ELR (cell line): ENCODE data around the gene ZNF516.

Experiments used
- DNase-seq: peaks from one replicate; pipeline ENCODE4 v3.0.0-alpha.2; 2015; ENCODE audit warnings: low read depth

ZNF516 gene

DNA sequence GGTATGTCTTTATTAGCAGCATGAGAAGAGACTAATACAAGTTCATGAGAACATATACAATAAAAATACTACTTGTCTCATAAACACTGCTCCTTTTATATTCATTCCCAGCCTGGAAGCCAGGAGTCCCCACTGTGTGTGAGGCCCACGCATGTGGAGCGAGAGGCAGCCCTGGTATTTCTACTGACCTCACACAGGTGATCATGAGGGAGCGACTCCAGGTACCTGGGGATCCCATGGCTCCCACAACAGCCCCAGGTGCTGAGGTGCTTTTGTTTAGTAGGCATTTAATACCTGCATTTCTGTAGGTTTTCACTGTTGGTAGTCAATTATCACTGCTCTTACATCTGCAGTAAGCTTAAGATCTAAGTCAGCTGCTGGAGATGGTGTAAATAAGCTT, 75.2 kb downstream of the ZNF516 start:
- no peak for DNase-seq

DNA sequence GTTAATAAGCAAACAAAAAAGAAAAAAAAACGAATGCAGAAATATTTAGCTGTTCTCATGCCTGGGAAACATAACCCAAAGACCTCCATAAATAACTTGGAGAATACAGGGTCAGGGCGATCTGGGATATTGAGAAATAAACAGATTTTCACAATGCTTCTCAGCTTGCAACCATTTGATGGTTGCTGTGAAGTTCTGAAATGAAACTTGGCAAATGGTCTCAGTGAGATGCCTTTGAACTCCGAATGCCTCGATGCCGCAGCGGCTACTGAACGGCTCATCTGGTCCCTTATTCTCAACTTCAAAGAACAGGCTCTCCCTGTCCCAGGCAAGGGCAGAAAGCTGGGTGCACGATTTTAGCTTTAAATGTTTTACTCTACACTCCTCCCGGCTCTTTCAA, 78.1 kb downstream of the ZNF516 start:
- no peak for DNase-seq

DNA sequence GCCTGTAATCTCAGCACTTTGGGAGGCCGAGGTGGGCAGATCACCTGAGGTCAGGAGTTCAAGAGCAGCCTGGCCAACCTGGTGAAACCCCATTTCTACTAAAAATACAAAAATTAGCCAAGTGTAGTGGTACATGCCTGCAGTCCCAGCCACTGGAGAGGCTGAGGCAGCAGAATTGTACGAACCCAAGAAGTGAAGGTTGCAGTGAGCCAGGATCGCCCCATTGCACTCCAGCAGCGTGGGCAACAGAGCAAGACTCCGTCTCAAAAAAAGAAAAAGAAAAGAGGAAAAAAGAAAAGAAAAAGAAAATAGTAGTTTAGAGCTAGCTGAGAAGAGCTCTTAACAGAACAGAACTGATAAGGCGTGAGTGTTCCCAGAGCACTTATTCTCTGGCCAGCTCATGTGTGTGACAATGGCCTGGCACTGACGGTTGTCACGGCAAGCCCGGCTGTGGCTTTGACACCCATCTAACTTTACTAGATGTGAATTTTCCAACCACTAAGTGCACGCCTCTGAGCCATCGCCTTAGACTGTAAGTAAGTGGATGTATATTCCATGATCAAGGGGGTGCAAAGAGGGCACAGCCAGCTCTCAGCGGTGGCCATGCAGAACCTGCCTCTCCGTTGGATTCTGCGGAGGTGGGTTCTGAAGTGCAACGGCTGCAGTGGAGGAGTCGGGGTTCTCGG, 80.0 kb downstream of the ZNF516 start:
- no peak for DNase-seq

DNA sequence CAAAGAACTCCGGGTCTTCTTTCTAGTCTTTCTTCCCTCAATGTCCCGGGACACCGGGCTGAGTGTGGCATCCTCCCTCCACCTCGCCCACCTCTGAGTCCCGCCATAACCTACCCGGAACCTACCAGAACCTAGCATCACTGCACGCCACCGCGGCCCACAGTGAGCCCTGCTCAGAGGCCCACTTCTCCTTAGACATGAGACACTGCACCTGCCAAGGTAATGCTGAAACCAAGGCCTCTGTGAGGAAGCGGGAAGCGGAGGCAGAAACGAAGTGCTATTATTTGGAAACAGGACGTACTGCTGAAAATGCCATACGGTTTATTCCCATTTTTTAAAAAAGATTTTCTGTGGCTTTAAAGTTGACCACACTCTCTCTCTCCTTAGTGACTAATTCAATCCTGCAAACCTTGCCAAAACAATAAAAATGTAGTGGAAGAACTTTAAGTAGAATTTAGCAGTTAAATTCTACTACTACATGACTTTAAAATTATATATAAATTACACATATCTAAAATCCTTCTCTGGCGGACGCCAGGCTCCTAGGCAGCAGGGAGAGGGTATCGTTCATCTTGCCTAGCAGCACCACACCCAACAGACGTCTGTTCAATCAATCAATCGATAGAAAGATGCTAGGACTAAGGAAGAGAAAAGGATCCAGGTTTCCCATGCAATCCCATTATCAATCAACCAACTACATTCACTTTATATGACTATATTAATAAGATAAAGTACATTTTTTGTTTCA, 82.0 kb downstream of the ZNF516 start:
- peak; percentile 58 for DNase-seq

DNA sequence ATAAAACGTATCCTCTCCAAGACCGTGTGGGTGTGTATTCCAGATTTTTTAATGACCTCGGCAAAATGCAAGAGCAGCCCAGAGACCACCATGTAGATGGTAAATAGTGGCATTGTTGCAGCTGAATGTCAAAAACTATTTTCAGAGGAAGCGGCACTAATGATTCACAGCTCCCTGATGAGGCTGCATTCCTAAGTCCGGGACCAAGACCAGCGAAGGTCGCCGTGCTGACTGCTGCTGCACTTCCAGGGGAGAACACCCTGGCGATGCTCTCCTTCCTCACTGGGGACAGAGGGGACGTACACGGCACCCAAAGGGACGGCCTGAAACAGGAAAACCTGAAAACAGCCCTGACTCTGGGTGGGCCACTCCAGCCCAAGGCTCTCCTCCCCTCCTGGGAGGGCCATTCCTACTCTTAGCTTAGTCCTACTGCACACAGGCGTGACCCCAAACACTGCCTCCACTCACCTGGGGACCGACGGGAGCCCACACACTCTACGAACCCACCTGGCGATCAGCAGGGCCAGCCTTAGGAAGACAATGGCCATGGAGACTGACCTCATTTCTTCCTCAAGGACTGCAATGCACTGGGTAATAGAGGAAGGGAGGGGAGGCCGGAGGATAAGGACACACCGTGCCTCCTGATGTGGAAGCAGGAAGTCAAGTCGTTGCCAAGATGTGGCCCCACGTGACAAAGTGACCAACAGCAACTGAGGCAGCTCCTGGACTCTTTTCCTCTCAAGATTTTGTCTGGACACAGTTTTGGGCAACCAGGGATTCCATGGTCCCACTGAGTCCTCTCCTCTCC, 82.8 kb downstream of the ZNF516 start:
- DNase-seq, result peak; percentile 55

DNA sequence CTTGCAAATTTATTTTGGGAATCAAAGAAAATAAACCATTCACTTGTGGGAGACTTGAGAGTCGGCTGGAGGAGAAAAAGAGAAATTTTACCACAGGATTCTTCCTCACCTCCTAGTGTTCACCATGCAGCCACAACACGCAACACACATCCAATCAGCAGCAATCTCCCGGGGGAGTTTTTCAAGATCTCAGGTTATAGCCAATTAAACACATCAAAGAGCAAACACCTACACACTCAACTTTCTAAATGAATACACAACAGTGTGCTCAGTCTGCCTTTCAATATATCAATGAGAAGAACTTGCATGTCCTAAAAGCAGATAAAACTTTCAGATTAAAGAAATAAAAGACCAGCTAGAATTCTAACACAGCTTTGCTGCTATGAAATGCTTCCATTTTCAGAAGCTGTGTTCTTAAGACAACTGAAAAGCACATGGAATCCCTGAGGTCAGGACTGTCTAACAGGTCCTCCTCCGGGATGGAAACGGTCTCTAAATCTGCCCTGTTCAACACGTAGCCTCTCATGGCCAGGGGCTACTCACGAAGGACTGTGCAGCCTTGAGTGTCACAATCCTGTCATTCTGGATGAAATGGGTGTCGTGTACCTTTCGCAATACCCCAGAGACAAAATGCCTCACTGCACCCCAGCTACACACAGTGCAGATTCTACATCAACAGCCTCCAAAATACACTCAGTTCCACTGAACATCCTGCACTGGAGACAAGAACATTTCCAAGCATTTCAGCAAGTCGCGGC, 84.2 kb downstream of the ZNF516 start:
- no peak for DNase-seq

DNA sequence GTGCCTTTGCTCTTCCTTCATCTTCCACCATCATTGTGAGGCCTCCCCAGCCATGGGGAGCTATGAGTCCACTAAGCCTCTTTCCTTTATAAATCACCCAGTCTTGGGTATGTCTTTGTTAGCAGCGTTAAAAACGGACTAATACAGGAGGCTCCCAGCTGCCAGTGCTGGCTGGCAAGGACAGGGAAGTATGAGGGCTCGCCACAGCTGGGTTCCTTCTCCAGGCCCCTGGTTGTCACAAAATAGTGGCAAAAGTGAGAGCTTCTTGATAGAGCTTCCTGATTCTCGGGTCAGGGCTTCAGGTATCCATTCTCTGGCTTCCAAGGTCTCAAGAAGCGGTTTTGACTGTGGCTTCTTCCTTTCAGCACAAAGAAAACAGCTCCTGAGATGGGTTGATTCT, 85.0 kb downstream of the ZNF516 start:
- no peak for DNase-seq

DNA sequence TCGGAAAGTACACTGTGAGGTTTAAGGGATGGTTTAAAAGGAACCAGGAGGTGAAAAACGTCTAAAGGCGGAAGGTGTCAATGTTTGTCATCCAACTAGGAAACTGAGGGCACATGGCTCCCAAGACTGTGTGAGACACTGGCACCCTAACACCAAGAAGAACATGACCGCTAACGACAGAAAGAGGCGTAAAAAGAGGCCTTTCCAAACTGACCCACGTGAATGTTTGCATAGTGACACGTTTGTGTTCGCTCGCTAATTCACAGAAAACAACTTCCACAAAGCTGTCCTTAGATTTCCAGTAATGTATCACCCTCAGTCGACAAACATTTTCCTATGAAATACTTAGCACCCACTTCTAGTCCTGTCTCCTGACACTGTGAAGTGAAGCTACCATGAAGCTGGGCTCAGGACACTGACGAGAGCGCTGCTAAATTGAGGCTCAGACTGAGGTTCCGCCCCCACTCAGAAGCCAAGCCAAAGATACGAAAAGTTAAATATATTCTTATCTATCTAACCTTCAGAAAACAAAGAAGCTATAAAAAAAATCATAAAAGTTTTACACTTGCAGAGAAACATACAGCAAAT, 86.5 kb downstream of the ZNF516 start:
- DNase-seq, result no peak

DNA sequence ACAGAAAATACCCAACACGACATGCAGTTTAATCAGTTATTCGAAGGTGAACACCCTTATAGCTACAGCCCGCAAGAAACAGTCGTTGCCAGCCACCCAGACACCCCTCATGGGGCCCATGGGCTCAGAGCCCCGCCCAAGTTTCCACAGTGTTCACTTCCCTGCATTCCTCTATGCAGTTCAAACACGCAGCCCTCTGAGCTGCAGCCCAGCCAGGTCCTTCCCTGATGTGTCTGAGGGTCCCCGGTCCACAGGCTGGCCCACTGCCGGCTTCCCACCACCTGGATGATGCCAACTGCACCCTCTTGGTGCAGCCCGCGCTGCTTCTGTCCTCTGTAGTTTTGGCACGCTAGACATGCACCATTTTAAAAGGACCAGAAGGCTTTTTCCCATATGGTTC, 87.4 kb downstream of the ZNF516 start:
- DNase-seq, result no peak

DNA sequence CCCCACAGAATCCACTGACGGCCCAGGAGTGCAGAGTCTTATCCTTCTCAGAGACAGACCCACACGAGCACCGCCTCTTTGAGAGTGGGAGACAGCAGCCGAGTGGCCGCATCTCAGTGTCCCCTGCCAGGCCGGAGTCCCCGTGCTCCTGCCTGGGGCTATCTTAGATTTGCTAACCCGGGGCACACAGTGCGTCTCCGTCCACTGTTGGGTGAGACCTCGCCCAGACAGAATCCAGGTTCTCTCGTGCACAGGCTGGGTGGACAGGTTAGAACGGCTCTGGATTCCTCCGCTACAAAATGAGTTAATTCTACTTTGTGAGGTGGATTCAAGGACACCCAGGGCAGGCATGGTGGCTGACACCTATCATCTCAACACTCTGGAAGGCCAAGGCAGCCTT, 88.3 kb downstream of the ZNF516 start:
- DNase-seq, result no peak

DNA sequence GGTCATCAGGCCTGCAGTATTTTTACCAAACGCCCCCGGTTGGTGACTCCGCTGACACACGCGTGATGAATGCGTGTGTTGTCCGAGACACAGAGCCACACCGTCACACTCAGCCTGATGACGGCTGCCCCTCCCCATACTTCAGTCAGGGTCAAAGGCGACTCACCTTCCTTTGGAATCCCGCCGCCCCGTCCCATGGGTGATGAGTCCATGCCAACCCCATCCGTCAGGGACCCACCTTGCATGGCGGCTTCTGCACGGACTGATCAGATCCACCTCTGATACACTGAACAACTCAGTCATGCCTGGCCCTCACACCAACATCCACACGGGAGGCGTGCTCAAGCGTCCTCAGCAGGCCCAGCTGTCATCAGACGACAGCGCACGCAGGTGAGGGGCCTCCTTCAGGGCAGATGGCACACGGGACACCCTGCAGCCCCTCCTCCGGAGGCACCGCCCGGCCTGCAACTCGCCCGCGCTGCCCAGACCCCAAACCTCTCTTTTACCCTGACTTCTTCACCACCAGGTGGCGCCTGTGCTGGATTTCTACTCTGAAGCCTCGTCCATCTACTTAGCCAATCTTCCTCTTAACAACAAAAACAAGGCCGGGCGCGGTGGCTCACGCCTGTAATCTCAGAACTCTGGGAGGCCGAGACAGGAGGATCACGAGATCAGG, 89.2 kb downstream of the ZNF516 start:
- peak; percentile 58 for DNase-seq

DNA sequence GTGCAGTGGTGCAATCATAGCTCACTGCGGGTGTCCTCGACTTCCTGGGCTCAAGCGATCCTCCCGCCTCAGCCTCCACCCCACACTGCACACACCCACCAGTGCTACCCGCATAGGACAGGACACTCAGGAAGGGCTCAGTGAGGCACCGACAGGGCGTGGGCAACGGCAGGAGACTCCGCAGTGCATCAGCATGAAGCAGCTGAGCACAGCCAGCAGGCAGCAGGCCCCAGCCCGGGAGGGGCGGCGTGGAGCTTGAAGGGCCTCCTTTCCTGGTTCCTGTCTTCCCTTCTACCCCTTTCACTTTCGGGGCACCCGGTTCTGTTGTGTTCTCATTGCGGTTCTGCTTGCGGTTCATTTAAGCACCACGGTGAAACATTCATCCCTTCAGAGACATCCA, 89.8 kb downstream of the ZNF516 start:
- DNase-seq, result no peak

DNA sequence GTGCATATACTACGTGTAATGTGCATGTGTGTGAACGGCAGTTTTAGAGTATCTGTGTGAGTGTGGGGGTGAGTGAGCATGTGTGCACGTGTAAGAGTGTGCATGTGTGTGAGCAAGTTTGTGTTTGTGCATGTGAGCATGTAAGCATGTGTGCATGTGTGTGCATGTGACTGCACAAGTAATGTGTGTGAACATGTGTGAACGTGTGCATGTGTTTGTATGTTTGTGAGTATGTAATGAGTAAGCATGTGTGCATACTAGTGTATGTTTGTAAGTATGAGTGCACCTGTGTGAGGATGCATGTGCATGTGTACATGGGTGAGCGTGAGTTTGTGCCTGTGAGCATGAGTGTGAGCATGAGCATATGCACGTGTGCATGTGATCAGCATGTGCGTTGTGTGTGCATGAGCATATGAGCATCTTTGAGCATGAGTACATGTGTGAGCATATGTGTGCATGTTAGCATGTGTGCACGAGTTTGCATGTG, 90.7 kb downstream of the ZNF516 start:
- no peak for DNase-seq

DNA sequence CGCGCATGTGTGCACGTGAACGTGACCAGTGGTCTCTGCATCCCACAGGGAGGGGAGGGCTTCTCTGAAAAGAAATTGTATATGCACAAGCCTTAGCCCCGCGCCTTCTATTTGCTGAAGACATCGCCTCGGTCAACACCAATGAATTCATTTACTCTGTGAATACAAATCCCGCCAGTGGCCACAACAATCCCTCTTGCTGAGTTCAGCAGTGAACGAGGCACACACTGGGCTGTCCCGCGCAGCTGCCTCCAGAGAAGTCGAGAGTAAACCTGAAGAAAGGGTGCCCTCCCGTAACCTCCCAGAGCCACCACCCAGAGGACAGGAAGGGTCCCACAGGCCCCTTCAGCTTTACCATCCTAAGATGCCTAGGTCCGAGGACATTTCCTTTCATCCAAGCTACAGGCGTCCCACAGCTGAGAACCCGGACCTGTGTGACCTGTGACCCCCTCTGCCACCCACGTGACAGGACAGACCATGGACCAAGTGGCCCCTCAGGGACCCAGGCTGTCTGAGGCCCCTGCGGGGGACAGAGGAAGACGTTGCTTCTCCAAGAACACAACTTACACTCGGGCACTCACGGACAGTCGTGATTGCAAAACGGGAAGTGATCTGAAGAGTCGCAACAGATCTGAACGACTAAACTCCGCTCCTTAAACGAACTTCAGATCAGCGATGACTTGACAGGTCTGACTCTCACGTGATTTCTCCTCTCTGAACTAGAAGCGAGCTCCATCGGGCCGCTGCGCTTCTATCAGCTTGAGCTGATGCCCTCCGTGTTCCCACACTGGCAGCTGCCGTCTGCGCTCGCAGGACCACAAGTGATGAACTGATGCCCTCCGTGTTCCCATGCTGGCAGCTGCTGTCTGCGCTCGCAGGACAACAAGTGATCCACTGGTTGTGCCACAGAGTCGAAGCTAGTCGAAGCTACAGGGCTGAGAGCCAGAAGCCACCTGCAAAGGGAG, 92.7 kb downstream of the ZNF516 start:
- no peak for DNase-seq

DNA sequence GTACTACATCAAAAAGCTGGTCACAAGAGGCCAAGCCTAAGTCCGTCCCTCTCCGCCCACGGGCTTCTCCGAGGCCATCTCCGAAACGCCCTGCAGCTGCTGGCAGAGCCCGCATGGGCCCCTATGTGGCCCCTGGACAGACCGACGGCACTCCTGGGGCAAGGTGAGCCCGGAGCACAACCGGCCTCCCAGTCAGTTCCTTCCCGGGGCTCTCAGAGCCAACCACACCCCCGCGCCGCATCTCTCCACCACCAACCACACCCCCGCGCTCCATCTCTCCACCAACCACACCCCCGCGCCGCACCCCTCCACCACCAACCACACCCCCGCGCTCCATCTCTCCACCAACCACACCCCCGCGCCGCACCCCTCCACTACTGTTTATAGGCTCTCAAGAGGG, 93.5 kb downstream of the ZNF516 start:
- no peak for DNase-seq

DNA sequence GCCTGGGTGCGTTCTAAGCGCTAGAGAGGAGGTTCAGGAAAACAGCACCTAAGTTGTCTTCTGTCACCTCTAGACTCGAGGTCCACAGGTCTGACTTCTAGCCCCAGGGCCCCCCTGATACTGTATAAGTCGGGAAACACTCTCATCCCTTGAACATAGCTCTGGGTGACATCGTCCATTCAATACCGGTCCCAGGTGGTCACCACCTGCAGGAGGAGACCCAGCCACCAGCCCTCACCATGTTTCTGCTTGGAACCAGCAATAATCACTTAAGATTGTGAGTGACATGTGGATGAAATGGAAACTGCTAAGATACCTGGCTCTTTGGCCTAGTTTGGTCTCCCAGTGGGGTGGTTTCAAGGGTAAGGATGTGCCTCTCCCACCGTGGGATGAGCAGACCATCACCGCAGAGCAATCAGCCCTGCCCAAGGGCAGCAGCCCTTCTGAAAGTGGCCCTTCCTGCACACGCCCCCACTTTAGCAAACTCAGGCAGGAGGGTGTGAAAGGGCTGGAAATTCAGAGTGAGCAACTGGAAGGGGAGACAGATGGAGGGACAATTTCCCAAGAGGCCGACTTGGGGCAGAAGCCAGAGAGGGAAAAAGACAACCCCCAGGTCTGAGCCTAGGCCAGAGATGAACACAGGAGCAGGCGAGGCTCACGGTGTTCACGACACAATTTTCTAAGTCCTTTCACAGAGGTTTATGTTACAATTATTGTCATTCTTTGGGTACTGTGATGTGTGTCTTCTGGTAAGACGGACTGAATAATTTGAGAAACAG, 95.2 kb downstream of the ZNF516 start:
- DNase-seq, result no peak

DNA sequence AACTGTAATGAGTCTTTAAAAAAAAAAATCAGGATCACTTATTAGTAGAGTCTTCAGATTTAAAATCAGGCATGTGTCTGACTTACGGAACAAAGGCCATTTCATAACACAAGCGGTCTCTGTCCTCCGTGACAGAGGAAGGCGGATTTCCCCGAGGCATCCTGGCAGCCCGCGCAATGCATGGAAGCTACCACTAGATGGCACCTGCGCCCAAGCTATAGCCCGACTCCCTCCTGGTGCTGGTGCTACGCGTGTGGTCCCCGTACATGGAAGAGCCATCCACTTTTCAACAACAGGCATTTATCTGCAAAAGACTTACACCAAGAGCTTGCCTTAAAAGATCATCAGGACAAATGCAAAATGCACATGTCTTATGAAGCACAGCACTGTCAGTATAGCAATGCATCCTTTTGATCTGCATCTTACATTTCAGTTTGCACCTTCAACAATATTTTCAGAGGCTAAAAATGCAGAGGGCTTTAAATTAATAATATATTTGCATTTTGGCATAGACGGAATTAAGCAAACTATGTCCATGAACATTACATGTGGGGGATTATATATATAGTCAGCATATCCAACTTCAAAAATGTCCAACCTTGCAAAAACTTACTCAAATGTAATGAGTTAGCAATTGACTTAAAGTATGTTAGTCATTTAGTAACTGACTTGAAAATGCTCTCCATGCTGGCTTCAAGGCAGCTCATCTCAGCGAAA, 96.0 kb downstream of the ZNF516 start:
- peak; percentile 73 for DNase-seq

DNA sequence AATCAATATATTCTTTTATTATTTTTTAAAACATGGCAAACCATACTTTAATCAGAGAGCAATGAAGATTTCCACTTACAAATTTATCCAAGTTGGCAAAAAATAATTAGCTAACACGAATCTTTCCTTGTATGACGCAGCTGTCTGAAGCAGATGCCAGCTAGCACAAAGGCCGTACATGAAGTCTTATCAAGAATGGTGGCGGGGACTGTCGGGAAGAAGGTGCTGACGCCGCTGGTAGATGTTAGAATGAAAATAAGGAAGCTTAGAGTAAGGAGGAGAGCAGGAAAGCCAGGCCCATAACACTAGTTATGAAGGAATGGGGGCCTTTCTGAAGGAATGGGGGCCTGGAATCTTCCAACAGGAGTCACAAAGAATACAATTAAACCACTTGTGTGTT, 96.7 kb downstream of the ZNF516 start:
- no peak for DNase-seq
